Thyroid gland (tissue), 4 donors: ENCODE measurements around the gene JOSD2.

Experiments
- POLR2A ChIP-seq, 2 donors: fragments of 450-650 bp; IDR thresholded peaks; one replicate each; pipeline ENCODE4 v1.6.1; 2017; ENCODE audit warnings: antibody characterized with exemption in 2 of 2, mild to moderate bottlenecking in 2 of 2, moderate library complexity in 1 of 2
- TF ChIP-seq, protein P1 (sequence below), 6 experiments: fragments of 200-600 bp in 3 of 6; fragments of 450-650 bp in 3 of 6; sonication (generic) in 3 of 6; IDR thresholded peaks; one replicate each; pipeline ENCODE4 v1.5.1; 2016 to 2019; ENCODE audit warnings: antibody characterized with exemption in 6 of 6, mild to moderate bottlenecking in 2 of 6, inconsistent platforms in 1 of 6, moderate library complexity in 1 of 6

DNA sequence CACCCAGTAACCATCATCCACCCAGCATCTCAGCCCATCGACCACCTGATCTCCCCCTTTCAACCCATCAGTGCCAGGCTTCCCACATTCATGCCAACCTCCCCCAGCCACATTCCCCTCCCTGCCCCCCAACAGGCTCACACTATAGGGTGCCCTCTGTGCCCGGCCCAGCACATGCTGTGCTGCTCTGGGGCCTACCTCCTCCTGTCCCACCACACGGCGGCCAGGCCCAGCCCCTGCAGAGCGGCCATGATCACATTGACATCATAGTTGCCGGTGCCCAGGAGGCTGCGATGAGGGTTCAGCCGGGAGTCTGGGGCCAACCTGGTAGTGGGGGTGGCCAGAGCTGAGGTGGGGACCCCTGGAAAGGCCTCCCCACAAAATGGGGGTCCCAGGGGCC lies 3.6 kb downstream of the JOSD2 start:
- no peak for TF ChIP-seq POLR2A (IDR thresholded peaks at IDR 0.05)
- TF ChIP-seq, protein P1, sequence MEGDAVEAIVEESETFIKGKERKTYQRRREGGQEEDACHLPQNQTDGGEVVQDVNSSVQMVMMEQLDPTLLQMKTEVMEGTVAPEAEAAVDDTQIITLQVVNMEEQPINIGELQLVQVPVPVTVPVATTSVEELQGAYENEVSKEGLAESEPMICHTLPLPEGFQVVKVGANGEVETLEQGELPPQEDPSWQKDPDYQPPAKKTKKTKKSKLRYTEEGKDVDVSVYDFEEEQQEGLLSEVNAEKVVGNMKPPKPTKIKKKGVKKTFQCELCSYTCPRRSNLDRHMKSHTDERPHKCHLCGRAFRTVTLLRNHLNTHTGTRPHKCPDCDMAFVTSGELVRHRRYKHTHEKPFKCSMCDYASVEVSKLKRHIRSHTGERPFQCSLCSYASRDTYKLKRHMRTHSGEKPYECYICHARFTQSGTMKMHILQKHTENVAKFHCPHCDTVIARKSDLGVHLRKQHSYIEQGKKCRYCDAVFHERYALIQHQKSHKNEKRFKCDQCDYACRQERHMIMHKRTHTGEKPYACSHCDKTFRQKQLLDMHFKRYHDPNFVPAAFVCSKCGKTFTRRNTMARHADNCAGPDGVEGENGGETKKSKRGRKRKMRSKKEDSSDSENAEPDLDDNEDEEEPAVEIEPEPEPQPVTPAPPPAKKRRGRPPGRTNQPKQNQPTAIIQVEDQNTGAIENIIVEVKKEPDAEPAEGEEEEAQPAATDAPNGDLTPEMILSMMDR (IDR thresholded peaks at IDR 0.05): no peak
